ENCODE results near the gene DLGAP1.

DNA sequence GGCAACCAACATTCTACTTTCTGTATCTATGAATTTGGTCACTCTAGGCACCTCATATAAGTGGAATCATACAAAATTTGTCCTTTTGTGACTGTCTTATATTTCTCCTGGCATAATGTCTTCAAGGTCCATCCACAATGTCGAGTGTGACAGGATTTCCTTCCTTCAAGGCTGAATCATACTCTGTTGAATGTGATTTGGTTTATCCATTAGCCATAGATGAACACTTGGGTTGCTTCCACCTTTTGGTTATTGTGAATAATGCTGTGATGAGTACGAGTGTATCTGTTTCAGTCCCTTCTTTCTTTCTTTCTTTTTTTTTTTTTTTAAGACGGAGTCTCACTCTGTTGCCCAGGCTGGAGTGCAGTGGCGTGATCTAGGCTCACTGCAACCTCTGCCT is 693.8 kb downstream of the DLGAP1 start:
- TF ChIP-seq, protein P1, sequence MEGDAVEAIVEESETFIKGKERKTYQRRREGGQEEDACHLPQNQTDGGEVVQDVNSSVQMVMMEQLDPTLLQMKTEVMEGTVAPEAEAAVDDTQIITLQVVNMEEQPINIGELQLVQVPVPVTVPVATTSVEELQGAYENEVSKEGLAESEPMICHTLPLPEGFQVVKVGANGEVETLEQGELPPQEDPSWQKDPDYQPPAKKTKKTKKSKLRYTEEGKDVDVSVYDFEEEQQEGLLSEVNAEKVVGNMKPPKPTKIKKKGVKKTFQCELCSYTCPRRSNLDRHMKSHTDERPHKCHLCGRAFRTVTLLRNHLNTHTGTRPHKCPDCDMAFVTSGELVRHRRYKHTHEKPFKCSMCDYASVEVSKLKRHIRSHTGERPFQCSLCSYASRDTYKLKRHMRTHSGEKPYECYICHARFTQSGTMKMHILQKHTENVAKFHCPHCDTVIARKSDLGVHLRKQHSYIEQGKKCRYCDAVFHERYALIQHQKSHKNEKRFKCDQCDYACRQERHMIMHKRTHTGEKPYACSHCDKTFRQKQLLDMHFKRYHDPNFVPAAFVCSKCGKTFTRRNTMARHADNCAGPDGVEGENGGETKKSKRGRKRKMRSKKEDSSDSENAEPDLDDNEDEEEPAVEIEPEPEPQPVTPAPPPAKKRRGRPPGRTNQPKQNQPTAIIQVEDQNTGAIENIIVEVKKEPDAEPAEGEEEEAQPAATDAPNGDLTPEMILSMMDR (IDR thresholded peaks at IDR 0.05 in 2 of 3, conservative IDR thresholded peaks at IDR 0.05 in 1 of 3; ENCODE audit: borderline replicate concordance in 1 of 3, insufficient read depth in 1 of 3, low read depth in 2 of 3, low read length in 2 of 3) = no peak
- TF ChIP-seq POLR2A (IDR thresholded peaks at IDR 0.05; ENCODE audit: borderline replicate concordance, extremely low read depth, insufficient read depth, insufficient read length) (no peak), EGR1 (IDR thresholded peaks at IDR 0.05; ENCODE audit: low read depth) (no peak), POLR2AphosphoS5 (IDR thresholded peaks at IDR 0.05; ENCODE audit: low read depth, low read length) (no peak), YY1 (IDR thresholded peaks at IDR 0.05; ENCODE audit: extremely low read depth, insufficient replicate concordance, low read depth, low read length) (no peak), ZFX (IDR thresholded peaks at IDR 0.05) (no peak), EZH2 (IDR thresholded peaks at IDR 0.05) (no peak), ZNF274 (IDR thresholded peaks at IDR 0.05; ENCODE audit: low read depth, low read length) (no peak), ELF1 (IDR thresholded peaks at IDR 0.05; ENCODE audit: borderline replicate concordance, low read depth) (no peak), JUND (IDR thresholded peaks at IDR 0.05) (no peak)
- TF ChIP-seq, protein P2, sequence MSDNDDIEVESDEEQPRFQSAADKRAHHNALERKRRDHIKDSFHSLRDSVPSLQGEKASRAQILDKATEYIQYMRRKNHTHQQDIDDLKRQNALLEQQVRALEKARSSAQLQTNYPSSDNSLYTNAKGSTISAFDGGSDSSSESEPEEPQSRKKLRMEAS (IDR thresholded peaks at IDR 0.05) = no peak
- TF ChIP-seq, protein P3, sequence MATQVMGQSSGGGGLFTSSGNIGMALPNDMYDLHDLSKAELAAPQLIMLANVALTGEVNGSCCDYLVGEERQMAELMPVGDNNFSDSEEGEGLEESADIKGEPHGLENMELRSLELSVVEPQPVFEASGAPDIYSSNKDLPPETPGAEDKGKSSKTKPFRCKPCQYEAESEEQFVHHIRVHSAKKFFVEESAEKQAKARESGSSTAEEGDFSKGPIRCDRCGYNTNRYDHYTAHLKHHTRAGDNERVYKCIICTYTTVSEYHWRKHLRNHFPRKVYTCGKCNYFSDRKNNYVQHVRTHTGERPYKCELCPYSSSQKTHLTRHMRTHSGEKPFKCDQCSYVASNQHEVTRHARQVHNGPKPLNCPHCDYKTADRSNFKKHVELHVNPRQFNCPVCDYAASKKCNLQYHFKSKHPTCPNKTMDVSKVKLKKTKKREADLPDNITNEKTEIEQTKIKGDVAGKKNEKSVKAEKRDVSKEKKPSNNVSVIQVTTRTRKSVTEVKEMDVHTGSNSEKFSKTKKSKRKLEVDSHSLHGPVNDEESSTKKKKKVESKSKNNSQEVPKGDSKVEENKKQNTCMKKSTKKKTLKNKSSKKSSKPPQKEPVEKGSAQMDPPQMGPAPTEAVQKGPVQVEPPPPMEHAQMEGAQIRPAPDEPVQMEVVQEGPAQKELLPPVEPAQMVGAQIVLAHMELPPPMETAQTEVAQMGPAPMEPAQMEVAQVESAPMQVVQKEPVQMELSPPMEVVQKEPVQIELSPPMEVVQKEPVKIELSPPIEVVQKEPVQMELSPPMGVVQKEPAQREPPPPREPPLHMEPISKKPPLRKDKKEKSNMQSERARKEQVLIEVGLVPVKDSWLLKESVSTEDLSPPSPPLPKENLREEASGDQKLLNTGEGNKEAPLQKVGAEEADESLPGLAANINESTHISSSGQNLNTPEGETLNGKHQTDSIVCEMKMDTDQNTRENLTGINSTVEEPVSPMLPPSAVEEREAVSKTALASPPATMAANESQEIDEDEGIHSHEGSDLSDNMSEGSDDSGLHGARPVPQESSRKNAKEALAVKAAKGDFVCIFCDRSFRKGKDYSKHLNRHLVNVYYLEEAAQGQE (IDR thresholded peaks at IDR 0.05; ENCODE audit: low read depth) = no peak
- TF ChIP-seq, protein P4, sequence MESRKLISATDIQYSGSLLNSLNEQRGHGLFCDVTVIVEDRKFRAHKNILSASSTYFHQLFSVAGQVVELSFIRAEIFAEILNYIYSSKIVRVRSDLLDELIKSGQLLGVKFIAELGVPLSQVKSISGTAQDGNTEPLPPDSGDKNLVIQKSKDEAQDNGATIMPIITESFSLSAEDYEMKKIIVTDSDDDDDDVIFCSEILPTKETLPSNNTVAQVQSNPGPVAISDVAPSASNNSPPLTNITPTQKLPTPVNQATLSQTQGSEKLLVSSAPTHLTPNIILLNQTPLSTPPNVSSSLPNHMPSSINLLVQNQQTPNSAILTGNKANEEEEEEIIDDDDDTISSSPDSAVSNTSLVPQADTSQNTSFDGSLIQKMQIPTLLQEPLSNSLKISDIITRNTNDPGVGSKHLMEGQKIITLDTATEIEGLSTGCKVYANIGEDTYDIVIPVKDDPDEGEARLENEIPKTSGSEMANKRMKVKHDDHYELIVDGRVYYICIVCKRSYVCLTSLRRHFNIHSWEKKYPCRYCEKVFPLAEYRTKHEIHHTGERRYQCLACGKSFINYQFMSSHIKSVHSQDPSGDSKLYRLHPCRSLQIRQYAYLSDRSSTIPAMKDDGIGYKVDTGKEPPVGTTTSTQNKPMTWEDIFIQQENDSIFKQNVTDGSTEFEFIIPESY (IDR thresholded peaks at IDR 0.05; ENCODE audit: extremely low read depth, insufficient replicate concordance, low read length) = no peak

Data from HCT116 (cell line).